Body of pancreas (tissue), 4 donors: ENCODE measurements around the gene S100A2. TPM values are rescaled to one million over a fixed set of nuclear protein-coding genes. Genes with fewer than 3 reads are reported as not detected.
"Not testable (repeated sequence)": the region's sequence is repeated elsewhere in the genome, so short reads cannot be mapped to it uniquely, and the experiment has no call there.

Experiments
- ATAC-seq: fragments of 150-250 bp; one replicate; pipeline ENCODE4 v1.9.1; 2016
- DNase-seq, 4 donors: peaks; one replicate each; pipeline ENCODE4 v3.0.0-alpha.2; 2019
- H3K27ac ChIP-seq, 4 donors: fragments of 200-600 bp; sonication (generic); 1 replicate in 3 of 4; 2 replicates in 1 of 4; pipeline versions ENCODE4 v1.5.1 to v1.6.1; 2016 to 2019; ENCODE audit warnings: mild to moderate bottlenecking in 1 of 4, mixed read lengths in 1 of 4, moderate library complexity in 1 of 4
- H3K27me3 ChIP-seq, 2 donors: fragments of 200-600 bp; sonication (generic); one replicate each; pipeline ENCODE4 v1.6.0; 2016; ENCODE audit warnings: mild to moderate bottlenecking in 1 of 2
- H3K36me3 ChIP-seq, 2 donors: fragments of 200-600 bp; sonication (generic); replicated peaks in 1 of 2; 2 replicates each; pipeline ENCODE4 v1.5.1; 2016; ENCODE audit warnings: low read depth in 2 of 2; ENCODE audit not compliant: insufficient read depth in 1 of 2
- H3K4me1 ChIP-seq: fragments of 200-600 bp; sonication (generic); one replicate; pipeline ENCODE4 v1.6.0; 2016
- H3K4me3 ChIP-seq, 2 donors: fragments of 200-600 bp; sonication (generic); 1 replicate in 1 of 2; 2 replicates in 1 of 2; pipeline ENCODE4 v1.5.1; 2016 to 2019
- H3K9me3 ChIP-seq, 3 donors: fragments of 200-600 bp; sonication (generic); 1 replicate in 2 of 3; 2 replicates in 1 of 3; pipeline ENCODE4 v1.5.1; 2016
- CTCF ChIP-seq, 7 experiments: fragments of 450-650 bp in 4 of 7; fragments of 200-600 bp in 3 of 7; sonication (generic) in 3 of 7; IDR thresholded peaks; one replicate each; pipeline ENCODE4 v1.5.1; 2016 to 2019; ENCODE audit warnings: antibody characterized with exemption in 7 of 7
- POLR2A ChIP-seq, 3 donors: fragments of 450-650 bp; IDR thresholded peaks; one replicate each; pipeline ENCODE4 v1.6.1; 2016; ENCODE audit warnings: antibody characterized with exemption in 3 of 3, mild to moderate bottlenecking in 2 of 3
- WGBS, 2 donors: methylation state at CpG; one replicate each; pipeline ENCODE4 v1.1.5; 2017; 5-methylcytosine and 5-hydroxymethylcytosine counted together
- intact Hi-C: fragments of 100-400 bp; cut with DNase I; formaldehyde crosslinking; loops from one replicate; pipeline ENCODE4 v1.15.1; 2023
- total RNA-seq, 2 donors: library from RNA; depleted of rRNA; stranded (reverse); fragments of >200 nt; gene quantifications; one replicate each; pipeline ENCODE4 v1.1.0, GENCODE V29; 2016

S100A2 gene
- total RNA-seq, 2 donors from 2014 or later = not detected

- Histone ChIP-seq H3K4me1 (peaks cover 15% of the 10 kb centered on the region), H3K9me3 (no peaks in the 10 kb centered on the region), H3K27me3 (no peaks in the 10 kb centered on the region), H3K4me3 (no peak overlapping the region), H3K36me3 (no peaks in the 10 kb centered on the region), H3K27ac (no peak overlapping the region)
- no peak for DNase-seq
- TF ChIP-seq POLR2A (IDR thresholded peaks at IDR 0.05) = no peak
- TF ChIP-seq CTCF (IDR thresholded peaks at IDR 0.05) = no peak
- intact Hi-C loops = loop anchor here (5.0 kb wide), 1 partner anchor 42 kb away; the partner anchor contains the start of gene S100A2
- WGBS, 2 donors = 27 to 56% methylated on average over 2 to 3 of the region's 3 CpGs
- no peak for ATAC-seq
Observed at GRCh38 chr1:153525088-153525728, 40.4 kb downstream of the S100A2 start.

GRCh38 chr1:153522353-153523048 lies 43.1 kb downstream of the S100A2 start:
- H3K36me3 ChIP-seq, DNase-seq, H3K27me3 ChIP-seq, intact Hi-C loops, H3K9me3 ChIP-seq, ATAC-seq, H3K4me3 ChIP-seq, H3K27ac ChIP-seq: not testable (repeated sequence)
- WGBS, 2 donors = 63 to 71% methylated on average over 13 to 14 of the region's 14 CpGs
- H3K4me1 ChIP-seq = peaks cover 15% of the 10 kb centered on the region

- ATAC-seq, DNase-seq, H3K27me3 ChIP-seq, H3K36me3 ChIP-seq, H3K4me3 ChIP-seq, H3K9me3 ChIP-seq, intact Hi-C loops, H3K27ac ChIP-seq: not testable (repeated sequence)
- peaks cover 15% of the 10 kb centered on the region for H3K4me1 ChIP-seq
- 91% methylated on average over 32 of the region's 37 CpGs; no CpG with 5 or more reads in 1 of the 2 donors for WGBS, 2 donors
Observed at GRCh38 chr1:153521808-153522207, 43.8 kb downstream of the S100A2 start.

GRCh38 chr1:153520818-153521476 lies 44.7 kb downstream of the S100A2 start:
- Histone ChIP-seq H3K4me1 (peaks cover 11% of the 10 kb centered on the region), H3K27ac (peak overlapping the region in 3 of 4 donors; percentile 60 to 69 (median 64)), H3K4me3 (no peak overlapping the region), H3K36me3 (no peaks in the 10 kb centered on the region), H3K27me3 (no peaks in the 10 kb centered on the region), H3K9me3 (no peaks in the 10 kb centered on the region)
- DNase-seq = no peak
- WGBS, 2 donors = 75 to 83% methylated on average over 4 of the region's 4 CpGs
- intact Hi-C loops = no loop called here
- TF ChIP-seq CTCF (IDR thresholded peaks at IDR 0.05) (no peak), POLR2A (IDR thresholded peaks at IDR 0.05) (no peak)
- peak; percentile 49 for ATAC-seq

- intact Hi-C loops, H3K9me3 ChIP-seq, H3K4me1 ChIP-seq, H3K27me3 ChIP-seq, H3K4me3 ChIP-seq, H3K36me3 ChIP-seq: not testable (repeated sequence)
- DNase-seq (peak; percentile 59 to 81 (median 71)), ATAC-seq (peak; percentile 75)
- peak overlapping the region in 3 of 4 donors; percentile 60 to 69 (median 64) for H3K27ac ChIP-seq
- WGBS, 2 donors = 50 to 53% methylated on average over 5 of the region's 5 CpGs
Observed at GRCh38 chr1:153520137-153520691, 45.4 kb downstream of the S100A2 start.

- H3K9me3 ChIP-seq = no peaks in the 10 kb centered on the region
- ATAC-seq = no peak
- H3K27ac ChIP-seq = no peak overlapping the region
- intact Hi-C loops = no loop called here
- TF ChIP-seq CTCF (IDR thresholded peaks at IDR 0.05) (no peak), POLR2A (IDR thresholded peaks at IDR 0.05) (no peak)
- 65 to 69% methylated on average over 3 of the region's 3 CpGs for WGBS, 2 donors
- H3K4me3 ChIP-seq = no peak overlapping the region
- H3K36me3 ChIP-seq = no peaks in the 10 kb centered on the region
- no peaks in the 10 kb centered on the region for H3K27me3 ChIP-seq
- no peak for DNase-seq
- H3K4me1 ChIP-seq = peaks cover 7% of the 10 kb centered on the region
Observed at GRCh38 chr1:153519242-153519641, 46.4 kb downstream of the S100A2 start.
